OCI-LY3 (cell line): ENCODE results near the gene TBC1D4.

Experiments
- H2AFZ ChIP-seq: fragments of 200-600, 300-600 bp; shearing (Covaris generic); 2 replicates; pipeline ENCODE4 v1.6.0; 2014; ENCODE audit warnings: antibody characterized with exemption, low read depth, low read length
- H3K27ac ChIP-seq: fragments of 200-600, 300-600 bp; sonication (generic); 2 replicates; pipeline ENCODE4 v1.5.1; 2014; ENCODE audit warnings: mild to moderate bottlenecking, low read length, moderate library complexity, mixed read lengths
- H3K27me3 ChIP-seq: fragments of 200-600, 300-600 bp; sonication (generic); 2 replicates; pipeline ENCODE4 v1.6.1; 2014; ENCODE audit warnings: low read depth, low read length, mixed read lengths
- H3K36me3 ChIP-seq: fragments of 200-600, 300-600 bp; sonication (generic); replicated peaks from 2 replicates; pipeline ENCODE3; 2014; ENCODE audit warnings: low read depth, low read length, mixed read lengths
- H3K4me1 ChIP-seq: fragments of 300-600, 200-600 bp; sonication (generic); 2 replicates; pipeline ENCODE4 v1.6.1; 2014; ENCODE audit warnings: low read length, mixed read lengths
- H3K4me2 ChIP-seq: fragments of 200-600, 300-600 bp; sonication (generic); 2 replicates; pipeline ENCODE4 v1.6.1; 2014; ENCODE audit warnings: low read length, mixed read lengths
- H3K4me3 ChIP-seq: fragments of 300-600, 200-600 bp; sonication (generic); 2 replicates; pipeline ENCODE4 v1.5.1; 2014; ENCODE audit warnings: antibody characterized with exemption, mild to moderate bottlenecking, low read length, moderate library complexity
- H3K79me2 ChIP-seq: fragments of 300-600, 200-600 bp; shearing (Covaris generic); 2 replicates; pipeline ENCODE4 v1.6.1; 2014; ENCODE audit warnings: mild to moderate bottlenecking, low read length, mixed read lengths
- H3K9ac ChIP-seq: fragments of 300-600, 200-600 bp; shearing (Covaris generic); 2 replicates; pipeline ENCODE4 v1.6.0; 2014; ENCODE audit warnings: mild to moderate bottlenecking, low read length, moderate library complexity
- H3K9me3 ChIP-seq: fragments of 200-600, 300-600 bp; shearing (Covaris generic); 2 replicates; pipeline ENCODE4 v1.6.1; 2014; ENCODE audit warnings: low read length, mixed read lengths; ENCODE audit not compliant: insufficient read depth
- H4K20me1 ChIP-seq: fragments of 200-600, 300-600 bp; sonication (generic); 2 replicates; pipeline ENCODE4 v1.6.1; 2016; ENCODE audit warnings: low read length, mixed read lengths; ENCODE audit not compliant: insufficient read depth
- EZH2phosphoT487 ChIP-seq: fragments of 200-600 bp; shearing (Covaris generic); IDR thresholded peaks from 2 replicates; pipeline ENCODE4 v1.6.1; 2018; ENCODE audit warnings: antibody characterized with exemption, mixed run types, low read depth
- TF ChIP-seq, protein P1 (sequence below): fragments of 200-600, 300-600 bp; sonication (generic); IDR thresholded peaks from 2 replicates; pipeline ENCODE4 v1.5.1; 2014; ENCODE audit warnings: antibody characterized with exemption, low read length, low read depth

The TBC1D4 gene, protein sequence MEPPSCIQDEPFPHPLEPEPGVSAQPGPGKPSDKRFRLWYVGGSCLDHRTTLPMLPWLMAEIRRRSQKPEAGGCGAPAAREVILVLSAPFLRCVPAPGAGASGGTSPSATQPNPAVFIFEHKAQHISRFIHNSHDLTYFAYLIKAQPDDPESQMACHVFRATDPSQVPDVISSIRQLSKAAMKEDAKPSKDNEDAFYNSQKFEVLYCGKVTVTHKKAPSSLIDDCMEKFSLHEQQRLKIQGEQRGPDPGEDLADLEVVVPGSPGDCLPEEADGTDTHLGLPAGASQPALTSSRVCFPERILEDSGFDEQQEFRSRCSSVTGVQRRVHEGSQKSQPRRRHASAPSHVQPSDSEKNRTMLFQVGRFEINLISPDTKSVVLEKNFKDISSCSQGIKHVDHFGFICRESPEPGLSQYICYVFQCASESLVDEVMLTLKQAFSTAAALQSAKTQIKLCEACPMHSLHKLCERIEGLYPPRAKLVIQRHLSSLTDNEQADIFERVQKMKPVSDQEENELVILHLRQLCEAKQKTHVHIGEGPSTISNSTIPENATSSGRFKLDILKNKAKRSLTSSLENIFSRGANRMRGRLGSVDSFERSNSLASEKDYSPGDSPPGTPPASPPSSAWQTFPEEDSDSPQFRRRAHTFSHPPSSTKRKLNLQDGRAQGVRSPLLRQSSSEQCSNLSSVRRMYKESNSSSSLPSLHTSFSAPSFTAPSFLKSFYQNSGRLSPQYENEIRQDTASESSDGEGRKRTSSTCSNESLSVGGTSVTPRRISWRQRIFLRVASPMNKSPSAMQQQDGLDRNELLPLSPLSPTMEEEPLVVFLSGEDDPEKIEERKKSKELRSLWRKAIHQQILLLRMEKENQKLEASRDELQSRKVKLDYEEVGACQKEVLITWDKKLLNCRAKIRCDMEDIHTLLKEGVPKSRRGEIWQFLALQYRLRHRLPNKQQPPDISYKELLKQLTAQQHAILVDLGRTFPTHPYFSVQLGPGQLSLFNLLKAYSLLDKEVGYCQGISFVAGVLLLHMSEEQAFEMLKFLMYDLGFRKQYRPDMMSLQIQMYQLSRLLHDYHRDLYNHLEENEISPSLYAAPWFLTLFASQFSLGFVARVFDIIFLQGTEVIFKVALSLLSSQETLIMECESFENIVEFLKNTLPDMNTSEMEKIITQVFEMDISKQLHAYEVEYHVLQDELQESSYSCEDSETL (N-terminal part only)

DNA sequence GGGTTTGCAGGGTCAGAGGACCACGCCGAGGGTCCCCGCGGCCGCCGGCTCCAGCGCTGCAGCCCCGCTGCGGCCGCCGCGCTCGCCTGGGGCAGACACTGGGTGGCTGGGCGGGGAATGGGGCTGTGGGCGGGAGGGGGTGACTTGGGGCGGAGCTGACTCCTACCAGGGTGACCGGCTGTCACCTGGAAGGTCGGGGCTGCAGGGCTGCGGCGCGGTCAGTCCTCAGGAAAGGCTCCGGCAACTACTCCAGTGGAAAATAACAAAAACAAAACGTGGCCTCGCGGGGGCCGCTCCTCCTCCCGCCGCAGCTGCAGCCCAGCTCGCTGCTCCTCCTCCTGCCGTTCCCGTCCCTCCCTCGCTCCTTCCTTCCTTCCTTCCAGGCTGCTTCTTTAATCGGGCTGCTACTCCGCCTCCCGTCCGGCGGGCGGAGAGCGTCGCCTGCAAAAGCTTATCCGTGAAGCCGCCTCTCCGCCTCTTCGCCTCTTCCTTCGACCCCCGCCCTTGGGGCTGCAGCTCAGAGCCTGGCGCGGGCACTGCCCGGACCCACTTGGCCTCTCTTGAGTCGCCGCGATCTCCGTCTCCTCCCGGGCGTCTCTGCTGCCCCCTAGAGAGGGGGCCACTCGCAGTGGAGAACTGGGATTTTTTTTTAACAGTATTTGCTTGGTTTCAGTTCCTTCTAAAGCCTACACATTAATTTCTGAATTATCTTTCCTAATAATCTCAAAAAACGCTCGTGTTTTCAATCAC lies at the start of gene TBC1D4:
Gene TBC1D4, minus strand, starts transcription at position 100 of the 750 bp plus-strand sequence. CDS start 402 bp downstream, outside the sequence.
- H2AFZ ChIP-seq = peak within 1 kb of the TSS; percentile 85
- H3K4me3 ChIP-seq = peak within 1 kb of the TSS; percentile 81
- H3K4me1 ChIP-seq = peaks cover 22% of the 10 kb centered on the region
- H3K27ac ChIP-seq = peak within 1 kb of the TSS; percentile 65
- TF ChIP-seq EZH2phosphoT487 = no peak
- TF ChIP-seq, protein P1, sequence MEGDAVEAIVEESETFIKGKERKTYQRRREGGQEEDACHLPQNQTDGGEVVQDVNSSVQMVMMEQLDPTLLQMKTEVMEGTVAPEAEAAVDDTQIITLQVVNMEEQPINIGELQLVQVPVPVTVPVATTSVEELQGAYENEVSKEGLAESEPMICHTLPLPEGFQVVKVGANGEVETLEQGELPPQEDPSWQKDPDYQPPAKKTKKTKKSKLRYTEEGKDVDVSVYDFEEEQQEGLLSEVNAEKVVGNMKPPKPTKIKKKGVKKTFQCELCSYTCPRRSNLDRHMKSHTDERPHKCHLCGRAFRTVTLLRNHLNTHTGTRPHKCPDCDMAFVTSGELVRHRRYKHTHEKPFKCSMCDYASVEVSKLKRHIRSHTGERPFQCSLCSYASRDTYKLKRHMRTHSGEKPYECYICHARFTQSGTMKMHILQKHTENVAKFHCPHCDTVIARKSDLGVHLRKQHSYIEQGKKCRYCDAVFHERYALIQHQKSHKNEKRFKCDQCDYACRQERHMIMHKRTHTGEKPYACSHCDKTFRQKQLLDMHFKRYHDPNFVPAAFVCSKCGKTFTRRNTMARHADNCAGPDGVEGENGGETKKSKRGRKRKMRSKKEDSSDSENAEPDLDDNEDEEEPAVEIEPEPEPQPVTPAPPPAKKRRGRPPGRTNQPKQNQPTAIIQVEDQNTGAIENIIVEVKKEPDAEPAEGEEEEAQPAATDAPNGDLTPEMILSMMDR = peak; percentile 96
- H3K79me2 ChIP-seq = no peaks in the 10 kb centered on the region
- H3K4me2 ChIP-seq = peak within 1 kb of the TSS; percentile 69
- peak within 1 kb of the TSS; percentile 67 for H3K9ac ChIP-seq
- no peaks in the 10 kb centered on the region for H3K9me3 ChIP-seq
- peaks cover 50% of the 10 kb centered on the region for H3K27me3 ChIP-seq
- H3K36me3 ChIP-seq = no peaks in the 10 kb centered on the region
- H4K20me1 ChIP-seq = no peaks in the 10 kb centered on the region

DNA sequence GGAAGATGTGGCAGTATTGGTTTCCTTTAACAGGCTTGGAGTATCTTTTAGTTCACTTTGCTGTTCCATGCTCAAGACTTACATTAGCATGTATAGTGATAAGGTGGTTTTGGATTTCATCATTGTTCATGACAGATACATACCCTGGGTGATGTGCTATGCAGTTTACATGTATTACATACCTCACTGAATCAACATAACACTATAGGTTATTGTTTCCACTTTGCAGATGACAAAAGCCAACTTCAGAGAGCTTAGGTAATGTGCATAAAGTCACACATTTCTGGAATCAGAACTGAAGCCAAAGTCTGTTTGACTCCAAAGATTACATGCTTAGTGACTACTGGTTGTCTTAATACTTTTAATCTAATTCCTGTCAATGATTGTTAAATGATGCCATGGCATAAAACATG lies 48.6 kb upstream of the TBC1D4 start:
- Histone ChIP-seq H3K27ac (no peak overlapping the region), H3K4me3 (no peak overlapping the region), H3K4me2 (no peak overlapping the region)

DNA sequence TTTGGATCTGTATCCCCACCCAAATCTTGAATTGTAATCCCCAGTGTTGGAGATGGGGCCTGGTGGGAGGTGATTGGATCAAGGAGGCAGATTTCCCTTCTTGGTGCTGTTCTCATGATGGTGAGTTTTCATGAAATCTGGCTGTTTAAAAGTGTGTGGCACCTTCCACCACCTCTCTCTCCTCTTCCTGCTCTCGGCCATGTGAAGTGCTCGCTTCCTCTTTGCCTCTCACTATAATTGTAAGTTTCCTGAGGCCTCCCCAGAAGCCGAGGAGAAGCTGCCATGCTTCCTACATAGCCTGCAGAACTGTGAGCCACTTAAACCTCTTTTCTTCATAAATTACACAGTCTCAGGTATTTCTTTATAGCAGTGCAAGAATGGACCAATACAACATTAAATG lies 40.0 kb upstream of the TBC1D4 start:
- Histone ChIP-seq H3K36me3 (peaks cover 15% of the 10 kb centered on the region), H2AFZ (peak overlapping the region; percentile 69; the same call in 1 of the 2 replicates), H3K27ac (no peak overlapping the region), H3K4me2 (peak overlapping the region; percentile 21; the same call in 1 of the 2 replicates), H3K9ac (no peak overlapping the region), H4K20me1 (no peaks in the 10 kb centered on the region), H3K27me3 (no peaks in the 10 kb centered on the region), H3K79me2 (no peaks in the 10 kb centered on the region), H3K4me1 (peaks cover 9% of the 10 kb centered on the region), H3K9me3 (no peaks in the 10 kb centered on the region), H3K4me3 (no peak overlapping the region)
- TF ChIP-seq, protein P1 = no peak
- no peak for TF ChIP-seq EZH2phosphoT487

More for the DNA sequence above, 48.6 kb upstream of the TBC1D4 start:
- no peak for TF ChIP-seq EZH2phosphoT487
- TF ChIP-seq, protein P1 = no peak
- Histone ChIP-seq H2AFZ (no peak overlapping the region), H3K27me3 (no peaks in the 10 kb centered on the region), H3K9me3 (no peaks in the 10 kb centered on the region), H3K9ac (no peak overlapping the region), H4K20me1 (no peaks in the 10 kb centered on the region), H3K4me1 (no peaks in the 10 kb centered on the region), H3K79me2 (no peaks in the 10 kb centered on the region), H3K36me3 (peaks cover 28% of the 10 kb centered on the region)
